ENCODE data around the gene COG8. TPM values are rescaled to one million over a fixed set of nuclear protein-coding genes. Genes with fewer than 3 reads are reported as not detected.

The COG8 gene
- total RNA-seq, 1 donor from 2014 or later: 32.4 TPM

DNA sequence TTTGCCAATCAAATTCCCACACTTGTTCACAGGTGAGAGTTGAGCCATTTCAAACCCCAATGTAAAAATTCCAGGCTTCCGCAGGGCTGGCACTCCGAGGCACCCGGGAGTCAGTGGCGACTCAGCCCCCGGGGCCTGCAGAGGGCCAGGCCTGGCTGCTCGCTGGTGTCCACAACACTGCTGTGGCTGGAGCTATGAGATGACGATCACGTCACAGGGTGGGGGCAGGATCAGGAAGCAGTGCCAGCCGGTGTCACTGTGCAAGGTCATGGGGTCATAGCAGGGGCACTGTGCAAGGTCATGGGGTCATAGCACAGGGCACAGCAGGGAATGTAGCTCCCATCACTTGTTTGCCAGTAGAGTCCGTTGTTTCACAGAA is 20.5 kb downstream of the COG8 start:
- Histone ChIP-seq H2AFZ (ENCODE audit: low read depth, low read length) (no peak overlapping the region), H3K9ac (ENCODE audit: low read length) (no peak overlapping the region), H3K36me3 (ENCODE audit: insufficient read depth, low read length) (peaks cover 54% of the 10 kb centered on the region), H3K4me1 (ENCODE audit: insufficient read depth, low read length) (no peaks in the 10 kb centered on the region), H3K4me2 (ENCODE audit: low read length) (no peak overlapping the region), H4K20me1 (ENCODE audit: insufficient read depth, low read length) (peaks cover 73% of the 10 kb centered on the region), H3K79me2 (ENCODE audit: insufficient read depth, low read length) (peaks cover 64% of the 10 kb centered on the region), H3K27me3 (ENCODE audit: insufficient read depth, low read length) (no peaks in the 10 kb centered on the region), H3K27ac (ENCODE audit: low read depth, low read length) (no peak overlapping the region), H3K9me3 (ENCODE audit: insufficient read depth, low read depth, low read length) (no peaks in the 10 kb centered on the region), H3K4me3 (ENCODE audit: insufficient read depth, low read depth, low read length) (no peak overlapping the region)
- Mint-ChIP-seq H3K36me3 (ENCODE audit: low read depth, unreplicated experiment) (peaks cover 23% of the 10 kb centered on the region), H3K27me3 (ENCODE audit: low read depth, unreplicated experiment) (no peaks in the 10 kb centered on the region), H3K4me3 (ENCODE audit: unreplicated experiment) (no peak overlapping the region), H3K4me1 (ENCODE audit: low read depth, unreplicated experiment) (no peaks in the 10 kb centered on the region), H3K9me3 (ENCODE audit: unreplicated experiment) (no peaks in the 10 kb centered on the region), H3K27ac (ENCODE audit: unreplicated experiment) (no peak overlapping the region)
- no peak for FAIRE-seq
- TF ChIP-seq EZH2 (IDR thresholded peaks at IDR 0.05; ENCODE audit: insufficient read depth, low read length): no peak
- TF ChIP-seq, protein P1, sequence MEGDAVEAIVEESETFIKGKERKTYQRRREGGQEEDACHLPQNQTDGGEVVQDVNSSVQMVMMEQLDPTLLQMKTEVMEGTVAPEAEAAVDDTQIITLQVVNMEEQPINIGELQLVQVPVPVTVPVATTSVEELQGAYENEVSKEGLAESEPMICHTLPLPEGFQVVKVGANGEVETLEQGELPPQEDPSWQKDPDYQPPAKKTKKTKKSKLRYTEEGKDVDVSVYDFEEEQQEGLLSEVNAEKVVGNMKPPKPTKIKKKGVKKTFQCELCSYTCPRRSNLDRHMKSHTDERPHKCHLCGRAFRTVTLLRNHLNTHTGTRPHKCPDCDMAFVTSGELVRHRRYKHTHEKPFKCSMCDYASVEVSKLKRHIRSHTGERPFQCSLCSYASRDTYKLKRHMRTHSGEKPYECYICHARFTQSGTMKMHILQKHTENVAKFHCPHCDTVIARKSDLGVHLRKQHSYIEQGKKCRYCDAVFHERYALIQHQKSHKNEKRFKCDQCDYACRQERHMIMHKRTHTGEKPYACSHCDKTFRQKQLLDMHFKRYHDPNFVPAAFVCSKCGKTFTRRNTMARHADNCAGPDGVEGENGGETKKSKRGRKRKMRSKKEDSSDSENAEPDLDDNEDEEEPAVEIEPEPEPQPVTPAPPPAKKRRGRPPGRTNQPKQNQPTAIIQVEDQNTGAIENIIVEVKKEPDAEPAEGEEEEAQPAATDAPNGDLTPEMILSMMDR (IDR thresholded peaks at IDR 0.05; ENCODE audit: insufficient read depth, low read depth, low read length): no peak
- DNase-seq (ENCODE audit: low read depth): no peak

DNA sequence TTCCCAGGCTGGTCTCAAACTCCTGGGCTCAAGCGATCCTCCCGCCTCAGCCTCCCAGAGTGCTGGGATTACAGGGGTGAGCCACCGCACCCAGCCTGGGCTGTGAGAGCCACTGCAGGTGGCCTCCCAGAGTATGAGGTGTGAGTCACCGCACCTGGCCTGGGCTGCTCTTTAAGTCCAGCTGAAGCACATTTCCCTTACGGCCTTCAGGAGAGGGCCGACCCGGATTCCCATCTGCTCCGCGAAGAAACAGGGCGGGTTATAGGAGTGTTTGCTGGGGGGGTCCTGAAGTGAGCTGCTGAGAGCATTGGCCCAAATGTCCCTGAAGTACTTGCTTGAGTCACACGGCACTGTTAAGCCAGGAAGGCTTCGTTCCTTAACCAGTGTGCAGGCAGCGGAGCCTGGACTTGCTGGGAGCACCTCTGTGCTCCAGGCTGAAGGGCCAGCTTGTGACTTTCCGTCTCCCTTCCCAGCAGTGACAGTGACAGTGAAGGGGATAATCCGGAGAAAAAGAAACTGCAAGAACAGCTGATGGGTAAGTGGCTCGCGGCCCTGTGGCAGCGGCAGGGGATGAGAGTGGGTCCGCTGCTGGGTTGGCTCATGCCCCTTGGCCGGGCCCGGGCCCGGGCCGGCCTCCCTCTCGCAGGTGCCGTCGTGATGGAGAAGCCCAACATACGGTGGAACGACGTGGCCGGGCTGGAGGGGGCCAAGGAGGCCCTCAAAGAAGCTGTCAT is 21.0 kb downstream of the COG8 start:
- TF ChIP-seq, protein P1 (IDR thresholded peaks at IDR 0.05; ENCODE audit: insufficient read depth, low read depth, low read length): no peak
- Histone ChIP-seq H3K9me3 (ENCODE audit: insufficient read depth, low read depth, low read length) (no peaks in the 10 kb centered on the region), H3K79me2 (ENCODE audit: insufficient read depth, low read length) (peaks cover 64% of the 10 kb centered on the region), H3K4me2 (ENCODE audit: low read length) (no peak overlapping the region), H2AFZ (ENCODE audit: low read depth, low read length) (no peak overlapping the region), H4K20me1 (ENCODE audit: insufficient read depth, low read length) (peaks cover 75% of the 10 kb centered on the region), H3K9ac (ENCODE audit: low read length) (no peak overlapping the region), H3K27me3 (ENCODE audit: insufficient read depth, low read length) (no peaks in the 10 kb centered on the region), H3K27ac (ENCODE audit: low read depth, low read length) (no peak overlapping the region), H3K36me3 (ENCODE audit: insufficient read depth, low read length) (peaks cover 53% of the 10 kb centered on the region), H3K4me1 (ENCODE audit: insufficient read depth, low read length) (no peaks in the 10 kb centered on the region), H3K4me3 (ENCODE audit: insufficient read depth, low read depth, low read length) (no peak overlapping the region)
- no peak for DNase-seq (ENCODE audit: low read depth)
- H3K36me3 Mint-ChIP-seq (ENCODE audit: low read depth, unreplicated experiment): peaks cover 23% of the 10 kb centered on the region
- no peak overlapping the region for H3K4me3 Mint-ChIP-seq (ENCODE audit: unreplicated experiment)
- H3K9me3 Mint-ChIP-seq (ENCODE audit: unreplicated experiment): no peaks in the 10 kb centered on the region
- H3K4me1 Mint-ChIP-seq (ENCODE audit: low read depth, unreplicated experiment): no peaks in the 10 kb centered on the region
- H3K27ac Mint-ChIP-seq (ENCODE audit: unreplicated experiment): no peak overlapping the region
- FAIRE-seq: no peak
- H3K27me3 Mint-ChIP-seq (ENCODE audit: low read depth, unreplicated experiment): no peaks in the 10 kb centered on the region

DNA sequence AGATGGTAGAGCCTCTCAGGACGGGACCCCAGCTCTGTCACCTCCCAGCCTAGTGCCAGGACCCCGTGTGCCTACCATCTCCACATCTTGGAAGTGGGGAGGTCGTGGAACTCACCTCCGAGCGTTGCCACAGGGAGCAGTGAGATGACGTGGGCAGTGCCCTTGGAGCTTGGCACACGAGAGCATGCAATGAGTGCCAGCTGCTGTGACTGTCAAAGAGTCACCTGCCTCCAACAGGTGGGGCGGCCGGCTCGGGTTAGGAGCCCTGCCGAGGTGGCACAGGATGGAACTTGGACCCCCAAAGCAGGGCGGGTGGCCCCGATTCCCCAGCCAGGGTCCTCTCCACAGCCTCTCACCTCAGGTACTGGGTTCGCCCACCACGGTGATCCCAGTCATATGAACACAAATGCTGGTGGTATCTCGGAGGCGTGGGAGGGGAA is 22.7 kb downstream of the COG8 start:
- DNase-seq (ENCODE audit: low read depth) (no peak), FAIRE-seq (no peak)
- no peaks in the 10 kb centered on the region for H3K4me1 Mint-ChIP-seq (ENCODE audit: low read depth, unreplicated experiment)
- no peak overlapping the region for H3K4me3 Mint-ChIP-seq (ENCODE audit: unreplicated experiment)
- no peak overlapping the region for H3K4me2 ChIP-seq (ENCODE audit: low read length)
- H3K36me3 ChIP-seq (ENCODE audit: insufficient read depth, low read length): peaks cover 38% of the 10 kb centered on the region
- H3K9me3 ChIP-seq (ENCODE audit: insufficient read depth, low read depth, low read length): no peaks in the 10 kb centered on the region
- H3K27me3 Mint-ChIP-seq (ENCODE audit: low read depth, unreplicated experiment): no peaks in the 10 kb centered on the region
- no peak overlapping the region for H3K27ac ChIP-seq (ENCODE audit: low read depth, low read length)
- TF ChIP-seq EZH2 (IDR thresholded peaks at IDR 0.05; ENCODE audit: insufficient read depth, low read length): no peak
- TF ChIP-seq, protein P1 (IDR thresholded peaks at IDR 0.05; ENCODE audit: insufficient read depth, low read depth, low read length): no peak
- no peaks in the 10 kb centered on the region for H3K27me3 ChIP-seq (ENCODE audit: insufficient read depth, low read length)
- peaks cover 64% of the 10 kb centered on the region for H3K79me2 ChIP-seq (ENCODE audit: insufficient read depth, low read length)
- H4K20me1 ChIP-seq (ENCODE audit: insufficient read depth, low read length): peaks cover 70% of the 10 kb centered on the region
- H3K9ac ChIP-seq (ENCODE audit: low read length): no peak overlapping the region
- peaks cover 10% of the 10 kb centered on the region for H3K4me1 ChIP-seq (ENCODE audit: insufficient read depth, low read length)
- H2AFZ ChIP-seq (ENCODE audit: low read depth, low read length): no peak overlapping the region
- no peaks in the 10 kb centered on the region for H3K9me3 Mint-ChIP-seq (ENCODE audit: unreplicated experiment)
- H3K4me3 ChIP-seq (ENCODE audit: insufficient read depth, low read depth, low read length): no peak overlapping the region
- H3K27ac Mint-ChIP-seq (ENCODE audit: unreplicated experiment): no peak overlapping the region
- H3K36me3 Mint-ChIP-seq (ENCODE audit: low read depth, unreplicated experiment): peaks cover 20% of the 10 kb centered on the region

All from astrocyte (in vitro differentiated cells and primary cell).